ENCODE results near the gene MOCS2. TPM values are rescaled to one million over a fixed set of nuclear protein-coding genes. Genes with fewer than 3 reads are reported as not detected.
"Not testable (repeated sequence)": the region's sequence is repeated elsewhere in the genome, so short reads cannot be mapped to it uniquely, and the experiment has no call there.

Gene MOCS2
- total and polyA plus RNA-seq, 2 donors from 2014 or later: 52.2 to 168 TPM

DNA sequence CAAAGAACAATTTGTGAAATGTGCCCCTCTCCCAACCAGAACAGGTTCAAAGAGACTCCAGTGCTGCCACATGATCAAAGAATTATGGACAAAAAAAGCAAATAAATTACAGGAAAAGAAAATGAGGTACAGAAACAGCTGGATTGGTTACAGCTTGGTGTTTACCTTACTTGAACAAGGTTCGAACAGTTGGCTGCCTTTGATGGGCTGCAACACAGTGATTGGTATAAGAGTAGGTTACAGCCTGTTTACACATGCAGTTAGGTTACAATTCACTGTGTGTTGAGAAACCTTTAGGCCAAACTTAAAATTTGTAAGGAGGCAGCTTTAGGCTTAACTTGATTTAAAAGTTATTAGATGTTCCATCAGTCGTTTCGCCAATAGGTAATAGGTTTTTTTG is 3.4 kb upstream of the MOCS2 start:
- Histone ChIP-seq H3K36me3 (ENCODE audit: control insufficient read depth in 2 of 3, insufficient read depth in 3 of 3, low read length in 3 of 3) (no peaks in the 10 kb centered on the region), H3K4me3 (ENCODE audit: low read length in 3 of 3) (no peak overlapping the region), H3K9me3 (ENCODE audit: control insufficient read depth in 2 of 3, insufficient read depth in 1 of 3, low read length in 3 of 3) (no peaks in the 10 kb centered on the region), H3K27ac (ENCODE audit: low read depth in 2 of 2, low read length in 2 of 2) (no peak overlapping the region), H3K4me1 (ENCODE audit: control insufficient read depth in 2 of 3, insufficient read depth in 2 of 3, low read depth in 1 of 3, low read length in 3 of 3) (peaks cover 0 to 8% (median 0%) of the 10 kb centered on the region in 3 donors), H3K27me3 (ENCODE audit: control insufficient read depth, insufficient read depth, low read length) (no peaks in the 10 kb centered on the region), H3K9ac (ENCODE audit: low read length in 3 of 3) (no peak overlapping the region)
- no peak for FAIRE-seq
- no peak for DNase-seq
- TF ChIP-seq, protein P1, sequence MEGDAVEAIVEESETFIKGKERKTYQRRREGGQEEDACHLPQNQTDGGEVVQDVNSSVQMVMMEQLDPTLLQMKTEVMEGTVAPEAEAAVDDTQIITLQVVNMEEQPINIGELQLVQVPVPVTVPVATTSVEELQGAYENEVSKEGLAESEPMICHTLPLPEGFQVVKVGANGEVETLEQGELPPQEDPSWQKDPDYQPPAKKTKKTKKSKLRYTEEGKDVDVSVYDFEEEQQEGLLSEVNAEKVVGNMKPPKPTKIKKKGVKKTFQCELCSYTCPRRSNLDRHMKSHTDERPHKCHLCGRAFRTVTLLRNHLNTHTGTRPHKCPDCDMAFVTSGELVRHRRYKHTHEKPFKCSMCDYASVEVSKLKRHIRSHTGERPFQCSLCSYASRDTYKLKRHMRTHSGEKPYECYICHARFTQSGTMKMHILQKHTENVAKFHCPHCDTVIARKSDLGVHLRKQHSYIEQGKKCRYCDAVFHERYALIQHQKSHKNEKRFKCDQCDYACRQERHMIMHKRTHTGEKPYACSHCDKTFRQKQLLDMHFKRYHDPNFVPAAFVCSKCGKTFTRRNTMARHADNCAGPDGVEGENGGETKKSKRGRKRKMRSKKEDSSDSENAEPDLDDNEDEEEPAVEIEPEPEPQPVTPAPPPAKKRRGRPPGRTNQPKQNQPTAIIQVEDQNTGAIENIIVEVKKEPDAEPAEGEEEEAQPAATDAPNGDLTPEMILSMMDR (IDR thresholded peaks at IDR 0.05; ENCODE audit: borderline replicate concordance, extremely low read depth, insufficient read depth): no peak
- intact Hi-C loops (cut with DNase I): no loop called here

DNA sequence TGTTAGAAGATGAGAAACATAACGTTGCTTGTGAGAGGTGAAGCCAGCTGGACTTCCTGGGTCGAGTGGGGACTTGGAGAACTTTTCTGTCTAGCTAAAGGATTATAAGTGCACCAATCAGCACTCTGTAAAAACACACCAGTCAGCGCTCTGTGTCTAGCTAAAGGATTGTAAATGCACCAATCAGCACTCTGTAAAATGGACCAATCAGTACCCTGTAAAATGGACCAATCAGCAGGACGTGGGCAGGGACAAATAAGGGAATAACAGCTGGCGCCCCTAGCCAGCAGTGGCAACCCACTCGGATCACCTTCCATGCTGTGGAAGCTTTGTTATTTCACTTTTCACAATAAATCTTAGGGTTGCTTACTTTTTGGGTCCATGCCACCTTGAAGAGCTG is 2.8 kb upstream of the MOCS2 start:
- H3K9me3 ChIP-seq (ENCODE audit: control insufficient read depth in 2 of 3, insufficient read depth in 1 of 3, low read length in 3 of 3); FAIRE-seq; intact Hi-C loops (cut with DNase I); DNase-seq; H3K36me3 ChIP-seq (ENCODE audit: control insufficient read depth in 2 of 3, insufficient read depth in 3 of 3, low read length in 3 of 3); H3K4me3 ChIP-seq (ENCODE audit: low read length in 3 of 3); H3K27me3 ChIP-seq (ENCODE audit: control insufficient read depth, insufficient read depth, low read length); H3K27ac ChIP-seq (ENCODE audit: low read depth in 2 of 2, low read length in 2 of 2); H3K4me1 ChIP-seq (ENCODE audit: control insufficient read depth in 2 of 3, insufficient read depth in 2 of 3, low read depth in 1 of 3, low read length in 3 of 3); H3K9ac ChIP-seq (ENCODE audit: low read length in 3 of 3): not testable (repeated sequence)

DNA sequence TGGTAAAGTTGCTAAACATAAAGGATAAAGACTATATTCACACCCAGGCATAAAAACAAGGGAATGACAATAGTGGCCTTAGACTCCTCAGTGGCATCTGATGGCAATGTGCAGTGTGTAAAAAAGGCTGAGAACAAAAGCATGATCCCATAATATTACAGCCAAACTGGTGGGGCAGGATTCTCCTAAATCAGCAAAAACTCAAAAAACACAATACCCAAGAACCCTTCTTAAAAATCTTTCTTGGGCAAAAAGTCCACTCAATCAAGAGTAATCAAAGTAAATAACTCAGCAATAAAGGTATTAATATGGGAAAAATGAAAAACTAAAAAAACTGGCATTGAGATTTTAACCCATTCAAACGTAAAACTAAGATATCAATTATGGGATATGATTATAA is 1.6 kb upstream of the MOCS2 start:
- no peaks in the 10 kb centered on the region for H3K27me3 ChIP-seq (ENCODE audit: control insufficient read depth, insufficient read depth, low read length)
- H3K9me3 ChIP-seq (ENCODE audit: control insufficient read depth in 2 of 3, insufficient read depth in 1 of 3, low read length in 3 of 3): no peaks in the 10 kb centered on the region
- intact Hi-C loops (cut with DNase I): no loop called here
- H3K4me1 ChIP-seq (ENCODE audit: control insufficient read depth in 2 of 3, insufficient read depth in 2 of 3, low read depth in 1 of 3, low read length in 3 of 3): peaks cover 0 to 8% (median 3%) of the 10 kb centered on the region in 3 donors
- no peak overlapping the region for H3K4me3 ChIP-seq (ENCODE audit: low read length in 3 of 3)
- peak; percentile 96 for FAIRE-seq
- no peaks in the 10 kb centered on the region for H3K36me3 ChIP-seq (ENCODE audit: control insufficient read depth in 2 of 3, insufficient read depth in 3 of 3, low read length in 3 of 3)
- TF ChIP-seq, protein P1 (IDR thresholded peaks at IDR 0.05; ENCODE audit: borderline replicate concordance, extremely low read depth, insufficient read depth): no peak
- no peak overlapping the region for H3K9ac ChIP-seq (ENCODE audit: low read length in 3 of 3)
- DNase-seq: no peak
- no peak overlapping the region for H3K27ac ChIP-seq (ENCODE audit: low read depth in 2 of 2, low read length in 2 of 2)

GRCh38 chr5:53110156-53110555 is 599 bp upstream of the MOCS2 start:
- intact Hi-C loops (cut with DNase I): no loop called here
- DNase-seq: peak in 1 of 5 donors; percentile 61
- Histone ChIP-seq H3K36me3 (ENCODE audit: control insufficient read depth in 2 of 3, insufficient read depth in 3 of 3, low read length in 3 of 3) (no peaks in the 10 kb centered on the region), H3K4me3 (ENCODE audit: low read length in 3 of 3) (peak overlapping the region; percentile 88 to 99 (median 89)), H3K9ac (ENCODE audit: low read length in 3 of 3) (peak overlapping the region; percentile 68 to 100 (median 91)), H3K9me3 (ENCODE audit: control insufficient read depth in 2 of 3, insufficient read depth in 1 of 3, low read length in 3 of 3) (no peaks in the 10 kb centered on the region), H3K27ac (ENCODE audit: low read depth in 2 of 2, low read length in 2 of 2) (peak overlapping the region in 1 of 2 donors; percentile 59), H3K4me1 (ENCODE audit: control insufficient read depth in 2 of 3, insufficient read depth in 2 of 3, low read depth in 1 of 3, low read length in 3 of 3) (peaks cover 0 to 8% (median 3%) of the 10 kb centered on the region in 3 donors), H3K27me3 (ENCODE audit: control insufficient read depth, insufficient read depth, low read length) (no peaks in the 10 kb centered on the region)
- TF ChIP-seq, protein P1 (IDR thresholded peaks at IDR 0.05; ENCODE audit: borderline replicate concordance, extremely low read depth, insufficient read depth): no peak
- no peak for FAIRE-seq
